ENCODE results near the gene EIF4E2.

Gene EIF4E2

GRCh38 chr2:232537079-232537478, 13.4 kb upstream of the EIF4E2 start:
- no peak for DNase-seq (ENCODE audit: low read depth in 2 of 2)

DNA sequence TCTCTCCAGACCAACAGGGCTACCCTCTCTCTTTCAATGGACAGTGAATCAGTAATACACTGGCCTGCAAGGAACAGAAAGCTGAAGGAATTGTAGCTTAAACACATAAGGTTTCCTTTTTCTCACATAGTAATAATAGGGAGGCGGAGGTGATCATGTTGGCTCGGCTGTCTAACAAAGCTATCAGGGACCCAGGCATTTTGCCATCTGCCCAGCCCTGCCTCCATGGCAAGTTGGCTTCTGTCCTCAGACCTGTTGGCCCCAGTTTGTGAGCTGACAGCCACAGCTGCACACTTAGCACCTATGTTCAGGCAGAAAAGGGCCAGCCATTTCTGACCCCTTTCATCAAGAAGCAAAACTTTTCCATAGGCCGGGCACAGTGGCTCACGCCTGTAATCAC, 13.0 kb upstream of the EIF4E2 start:
- no peak for DNase-seq (ENCODE audit: low read depth in 2 of 2)

GRCh38 chr2:232538671-232539070, 11.8 kb upstream of the EIF4E2 start:
- no peak for DNase-seq (ENCODE audit: low read depth in 2 of 2)

DNA sequence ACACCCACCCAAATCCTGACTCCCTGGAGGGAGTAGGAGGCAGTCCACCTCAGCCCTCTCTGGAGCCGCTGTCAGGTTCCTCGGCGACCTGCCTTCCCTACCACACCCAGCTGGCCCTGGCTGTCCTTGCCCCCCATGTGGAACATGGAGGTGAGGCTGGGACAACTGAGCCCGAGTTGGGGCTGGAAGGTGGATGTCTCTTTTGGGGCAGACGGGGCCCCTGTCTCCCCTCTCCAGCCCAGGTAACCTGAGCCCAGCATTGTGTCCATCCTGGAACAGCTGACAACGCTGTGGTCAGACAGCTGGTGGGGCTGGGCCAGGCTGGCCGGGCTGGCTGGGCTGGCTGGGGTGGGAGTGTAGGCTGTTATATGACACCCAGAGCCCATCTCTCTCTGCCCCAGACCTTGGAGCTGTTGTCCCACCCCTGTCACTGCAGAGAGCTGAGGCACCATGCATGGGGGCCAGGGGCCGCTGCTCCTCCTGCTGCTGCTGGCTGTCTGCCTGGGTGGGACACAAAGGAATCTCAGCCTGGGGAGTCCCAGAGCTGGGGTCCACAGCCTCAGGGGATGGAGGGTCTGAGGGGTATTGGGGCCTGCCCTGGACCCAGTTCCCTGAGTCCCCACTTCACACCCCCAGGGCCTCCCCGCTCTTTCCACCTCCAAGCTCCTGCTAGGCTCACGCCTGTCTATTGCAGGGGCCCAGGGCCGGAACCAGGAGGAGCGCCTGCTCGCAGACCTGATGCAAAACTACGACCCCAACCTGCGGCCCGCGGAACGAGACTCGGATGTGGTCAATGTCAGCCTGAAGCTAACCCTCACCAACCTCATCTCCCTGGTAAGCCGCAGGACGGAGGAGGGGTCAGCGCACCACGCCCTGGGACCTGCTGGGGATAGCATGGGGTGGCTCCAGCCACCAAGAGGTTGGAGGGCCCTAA, 10.9 kb upstream of the EIF4E2 start, which contains the start of gene CHRNG:
CHRNG (plus strand) TSS at position 395 of the 934 bp plus-strand sequence; CDS start at position 451, 56 bp downstream.
- no peak for DNase-seq (ENCODE audit: low read depth in 2 of 2)

DNA sequence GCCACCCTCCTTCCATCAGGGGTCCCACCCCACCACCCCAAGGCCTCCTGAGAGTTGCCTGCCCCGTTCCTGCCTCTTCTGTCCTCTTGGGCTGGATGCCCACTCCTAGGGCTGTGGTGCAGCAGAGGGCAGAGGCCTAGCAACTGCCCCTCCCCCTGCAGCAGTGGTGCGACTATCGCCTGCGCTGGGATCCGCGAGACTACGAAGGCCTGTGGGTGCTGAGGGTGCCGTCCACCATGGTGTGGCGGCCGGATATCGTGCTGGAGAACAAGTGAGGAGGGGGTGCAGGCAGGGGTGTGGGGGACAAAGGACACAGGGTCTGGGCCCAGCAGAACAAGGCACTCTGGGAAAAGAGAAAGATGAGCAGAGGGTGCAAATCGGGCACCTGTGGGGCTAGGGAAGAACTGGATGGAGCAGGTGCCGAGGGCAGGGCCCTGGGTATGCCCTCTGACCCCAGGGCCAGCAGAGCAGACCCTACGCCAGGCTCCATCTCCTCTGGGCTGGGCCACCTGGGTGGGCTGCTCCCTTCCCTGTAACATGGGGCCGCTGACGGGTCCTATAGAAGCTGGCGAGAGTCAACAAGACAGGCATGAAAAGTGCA, 9.9 kb upstream of the EIF4E2 start:
- DNase-seq (ENCODE audit: low read depth in 2 of 2): no peak

DNA sequence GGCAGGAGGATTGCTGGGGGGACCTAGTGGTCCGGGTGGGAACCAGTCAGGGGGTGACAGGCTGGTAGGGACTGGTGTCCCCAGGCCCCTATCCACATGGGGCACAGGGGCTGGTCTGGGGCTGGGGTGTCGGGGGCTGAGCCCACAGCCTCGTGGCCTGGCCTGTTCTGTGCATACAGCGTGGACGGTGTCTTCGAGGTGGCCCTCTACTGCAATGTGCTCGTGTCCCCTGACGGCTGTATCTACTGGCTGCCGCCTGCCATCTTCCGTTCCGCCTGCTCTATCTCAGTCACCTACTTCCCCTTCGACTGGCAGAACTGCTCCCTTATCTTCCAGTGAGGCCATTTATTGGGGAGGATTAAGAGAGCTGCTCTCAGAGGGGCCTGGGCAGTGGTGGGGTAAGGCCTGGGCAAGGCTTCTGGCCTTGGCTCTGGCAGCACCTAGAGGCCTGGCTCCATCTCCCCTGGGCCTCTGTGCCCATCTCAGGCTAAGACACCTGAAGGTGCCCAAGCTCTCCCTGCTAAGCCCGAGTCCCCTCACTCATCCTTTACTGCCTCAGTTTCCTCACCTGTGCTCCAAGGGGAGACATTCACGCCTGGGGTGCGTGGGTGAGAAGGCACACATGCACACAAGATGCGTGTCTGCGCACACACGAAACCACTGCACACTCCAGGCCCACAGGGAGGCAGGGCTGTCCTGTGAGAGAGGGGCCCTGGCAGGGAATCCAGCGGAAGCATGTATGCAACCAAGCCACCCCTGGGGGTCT, 9.1 kb upstream of the EIF4E2 start:
- no peak for DNase-seq (ENCODE audit: low read depth in 2 of 2)

DNA sequence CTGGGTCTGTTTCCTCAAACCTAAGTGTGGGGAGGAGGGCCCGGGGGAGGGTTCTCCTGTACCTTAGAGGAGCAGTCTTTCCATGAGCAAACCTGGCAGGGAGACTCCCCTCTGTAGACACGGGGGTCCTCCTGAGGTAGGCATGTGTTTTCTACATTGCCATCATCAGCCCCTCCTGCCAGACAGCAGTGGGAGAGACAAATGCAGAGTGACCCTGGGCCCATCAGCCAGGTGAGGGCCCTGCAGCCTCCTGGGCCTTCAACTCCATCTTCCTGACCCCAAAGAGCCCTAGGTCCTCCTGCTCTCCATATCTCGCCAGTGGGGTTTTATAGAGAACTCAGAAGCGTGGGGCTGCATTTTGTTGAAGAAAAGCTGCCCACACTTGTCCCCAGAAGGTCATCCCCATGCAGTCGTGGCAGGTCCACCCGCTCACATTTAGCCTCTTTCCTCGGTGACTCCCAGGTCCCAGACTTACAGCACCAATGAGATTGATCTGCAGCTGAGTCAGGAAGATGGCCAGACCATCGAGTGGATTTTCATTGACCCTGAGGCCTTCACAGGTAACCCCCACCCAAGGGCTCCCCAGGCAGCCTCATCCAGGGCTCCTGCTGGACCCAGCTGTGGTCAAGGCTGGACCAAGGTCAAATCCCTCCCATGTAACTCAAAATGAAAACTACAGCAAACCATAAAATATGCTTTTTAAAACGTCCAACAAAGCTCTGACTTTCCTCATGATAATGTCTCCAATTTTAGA, 8.4 kb upstream of the EIF4E2 start:
- DNase-seq (ENCODE audit: low read depth in 2 of 2): no peak

DNA sequence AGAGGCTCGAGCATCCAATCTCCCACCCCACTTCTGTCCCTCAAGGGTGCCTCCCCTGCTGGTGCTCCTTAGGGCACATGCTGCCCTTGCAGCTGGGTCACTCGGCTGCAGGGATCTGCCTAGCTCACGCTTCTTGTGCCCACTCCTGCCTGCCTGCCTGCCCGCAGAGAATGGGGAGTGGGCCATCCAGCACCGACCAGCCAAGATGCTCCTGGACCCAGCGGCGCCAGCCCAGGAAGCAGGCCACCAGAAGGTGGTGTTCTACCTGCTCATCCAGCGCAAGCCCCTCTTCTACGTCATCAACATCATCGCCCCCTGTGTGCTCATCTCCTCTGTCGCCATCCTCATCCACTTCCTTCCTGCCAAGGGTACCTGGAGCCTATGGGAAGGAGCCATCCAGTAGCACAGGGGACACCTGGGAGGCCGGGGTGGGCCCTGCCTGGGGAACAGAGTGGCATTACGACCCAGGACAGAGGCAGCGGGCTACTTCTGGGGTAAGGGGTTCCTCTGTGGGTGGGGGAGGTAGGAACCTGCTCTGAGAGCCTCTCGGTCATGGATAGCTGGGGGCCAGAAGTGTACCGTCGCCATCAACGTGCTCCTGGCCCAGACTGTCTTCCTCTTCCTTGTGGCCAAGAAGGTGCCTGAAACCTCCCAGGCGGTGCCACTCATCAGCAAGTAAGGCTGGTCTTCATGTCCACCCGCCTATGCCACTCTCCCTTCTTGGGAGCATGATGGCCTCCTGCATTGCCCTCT, 7.6 kb upstream of the EIF4E2 start:
- no peak for DNase-seq (ENCODE audit: low read depth in 2 of 2)

- DNase-seq (ENCODE audit: low read depth in 2 of 2): no peak
These were observed 7.0 kb upstream of the EIF4E2 start for GRCh38 chr2:232543491-232543890.

GRCh38 chr2:232543928-232544631, 6.4 kb upstream of the EIF4E2 start:
- no peak for DNase-seq (ENCODE audit: low read depth in 2 of 2)

DNA sequence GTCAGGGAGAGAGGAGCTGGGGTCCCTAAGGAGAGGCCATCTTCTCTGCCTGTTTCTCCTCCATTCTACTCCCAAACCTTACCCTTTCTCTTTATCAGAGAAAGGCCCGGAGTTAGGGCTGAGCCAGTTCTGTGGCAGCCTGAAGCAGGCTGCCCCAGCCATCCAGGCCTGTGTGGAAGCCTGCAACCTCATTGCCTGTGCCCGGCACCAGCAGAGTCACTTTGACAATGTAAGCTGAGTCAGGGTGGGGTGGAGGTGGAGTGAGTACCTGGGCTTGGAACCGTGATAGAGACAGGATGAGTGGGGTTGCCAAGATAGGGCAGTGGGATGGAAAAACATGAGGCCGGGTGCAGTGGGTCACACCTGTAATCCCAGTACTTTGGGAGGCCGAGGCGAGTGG, 5.8 kb upstream of the EIF4E2 start:
- DNase-seq (ENCODE audit: low read depth in 2 of 2): no peak

DNA sequence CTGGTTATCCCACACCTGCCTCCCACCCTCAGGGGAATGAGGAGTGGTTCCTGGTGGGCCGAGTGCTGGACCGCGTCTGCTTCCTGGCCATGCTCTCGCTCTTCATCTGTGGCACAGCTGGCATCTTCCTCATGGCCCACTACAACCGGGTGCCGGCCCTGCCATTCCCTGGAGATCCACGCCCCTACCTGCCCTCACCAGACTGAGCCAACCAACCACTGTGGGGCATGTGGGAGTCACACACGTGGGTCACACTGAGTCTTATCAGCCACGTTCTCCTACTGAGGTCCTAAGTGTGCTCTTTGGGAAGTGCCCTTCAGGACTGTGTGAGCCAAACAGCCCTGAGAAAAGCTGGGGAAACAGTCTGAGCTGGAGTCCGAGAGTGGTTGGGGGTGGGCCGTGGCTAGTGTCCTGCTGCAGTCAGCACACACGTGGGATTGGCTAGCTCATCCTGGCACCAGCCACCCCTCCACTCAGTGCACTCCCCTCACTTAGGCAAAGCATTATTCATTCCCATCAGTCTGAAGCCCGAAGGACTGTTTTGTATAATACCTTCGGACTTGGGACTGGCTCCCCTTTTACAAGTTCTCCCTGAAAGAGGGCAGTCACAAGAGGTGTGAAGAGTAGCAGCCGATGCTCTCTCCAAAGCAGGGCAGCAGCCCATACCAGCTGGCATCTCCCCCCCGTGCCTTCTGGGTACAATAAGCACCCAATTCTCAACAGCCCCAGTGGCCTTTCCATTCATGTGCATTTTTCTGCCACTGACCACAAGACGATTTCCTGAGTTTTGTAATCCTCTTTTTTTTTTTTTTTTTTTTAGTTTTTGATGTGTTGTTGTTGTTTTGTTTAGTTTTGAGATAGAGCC, 4.7 kb upstream of the EIF4E2 start:
- DNase-seq (ENCODE audit: low read depth in 2 of 2): no peak

DNA sequence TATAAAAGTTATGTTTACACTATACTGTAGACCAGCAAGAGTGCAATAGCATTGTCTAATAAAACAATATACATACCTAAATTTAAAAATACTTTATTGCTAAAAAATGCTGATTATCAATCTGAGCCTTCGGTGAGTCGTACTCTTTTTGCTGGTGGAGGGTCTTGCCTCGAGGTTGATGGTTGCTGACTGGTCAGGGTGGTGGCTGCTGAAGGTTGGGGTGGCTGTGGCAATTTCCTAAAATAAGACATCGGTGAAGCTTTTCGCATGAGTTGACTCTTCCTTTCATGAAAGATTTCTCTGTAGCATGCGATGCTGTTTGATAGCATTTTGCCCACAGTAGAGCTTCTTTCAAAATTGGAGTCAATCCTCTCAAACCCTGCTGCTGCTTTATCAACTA, 2.5 kb upstream of the EIF4E2 start:
- no peak for DNase-seq (ENCODE audit: low read depth in 2 of 2)

DNA sequence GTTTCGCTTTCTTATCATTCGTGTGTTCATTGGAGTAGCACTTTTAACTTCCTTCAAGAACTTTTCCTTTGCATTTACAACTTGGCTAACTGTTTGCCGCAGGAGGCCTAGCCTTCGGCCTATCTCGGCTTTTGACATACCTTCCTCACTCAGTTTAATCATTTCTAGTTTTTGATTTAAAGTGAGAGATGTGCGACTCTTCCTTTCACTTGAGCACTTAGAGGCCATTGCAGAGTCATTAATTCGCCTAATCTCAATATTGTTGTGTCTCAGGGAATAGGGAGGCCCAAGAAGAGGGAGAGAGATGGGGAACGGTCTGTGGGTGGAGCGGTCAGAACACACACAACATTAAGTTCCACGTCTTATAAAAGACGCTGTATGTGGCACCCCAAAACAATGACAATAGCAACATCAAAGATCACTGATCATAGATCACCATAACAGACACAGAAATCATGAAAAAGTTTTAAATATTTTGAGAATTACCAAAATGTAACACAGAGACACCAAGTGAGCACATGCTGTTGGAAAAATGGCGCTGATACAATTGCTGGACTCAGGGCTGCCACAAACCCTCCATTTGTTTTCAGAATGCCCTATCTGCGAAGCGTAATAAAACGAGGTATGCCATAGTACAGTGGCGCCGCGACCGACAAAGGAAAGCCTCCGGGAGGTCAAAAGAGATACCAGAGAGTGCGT, 685 bp upstream of the EIF4E2 start:
- DNase-seq (ENCODE audit: low read depth in 2 of 2): no peak

DNA sequence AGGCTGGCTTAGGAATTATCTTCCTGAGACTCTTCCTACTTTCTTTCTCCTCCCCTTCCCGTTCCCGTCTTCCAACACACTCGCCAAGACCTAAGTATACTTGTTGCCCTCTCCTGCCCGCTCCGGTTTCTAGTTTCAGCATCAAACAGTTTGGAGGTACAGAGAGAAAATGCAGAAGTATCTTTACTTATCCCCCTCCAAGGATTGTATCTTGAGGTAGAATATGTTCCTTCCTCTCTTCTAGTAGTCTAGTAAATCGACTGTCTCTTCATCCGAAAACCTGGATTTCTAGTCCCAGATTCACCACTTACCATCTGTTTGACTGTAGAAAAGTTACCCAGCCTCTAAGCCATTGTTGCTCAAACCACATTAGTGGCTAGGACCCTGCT, 755 bp downstream of the EIF4E2 start:
- DNase-seq (ENCODE audit: low read depth in 2 of 2): no peak

DNA sequence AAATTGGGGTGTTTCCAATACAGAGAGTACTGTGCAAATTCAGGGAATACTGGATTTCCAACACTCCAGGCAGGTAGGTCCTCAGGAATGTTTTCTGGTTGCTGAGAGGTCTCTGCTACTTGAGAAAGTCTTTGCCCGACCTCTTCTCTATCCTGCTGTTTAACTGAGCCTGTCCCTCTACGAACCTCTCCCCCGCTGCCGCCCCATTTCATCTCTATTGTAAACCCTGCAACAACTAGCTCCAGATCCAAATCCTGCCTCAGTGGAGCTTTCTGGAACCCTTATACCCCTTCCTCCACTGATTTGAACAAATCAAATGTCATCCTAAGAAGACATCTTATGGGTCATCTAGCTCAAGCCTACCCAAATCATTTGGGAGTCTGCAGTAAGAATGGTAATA, 1.3 kb downstream of the EIF4E2 start:
- DNase-seq (ENCODE audit: low read depth in 2 of 2): no peak

- no peak for DNase-seq (ENCODE audit: low read depth in 2 of 2)
These were observed 5.9 kb downstream of the EIF4E2 start for GRCh38 chr2:232556426-232556825.

DNA sequence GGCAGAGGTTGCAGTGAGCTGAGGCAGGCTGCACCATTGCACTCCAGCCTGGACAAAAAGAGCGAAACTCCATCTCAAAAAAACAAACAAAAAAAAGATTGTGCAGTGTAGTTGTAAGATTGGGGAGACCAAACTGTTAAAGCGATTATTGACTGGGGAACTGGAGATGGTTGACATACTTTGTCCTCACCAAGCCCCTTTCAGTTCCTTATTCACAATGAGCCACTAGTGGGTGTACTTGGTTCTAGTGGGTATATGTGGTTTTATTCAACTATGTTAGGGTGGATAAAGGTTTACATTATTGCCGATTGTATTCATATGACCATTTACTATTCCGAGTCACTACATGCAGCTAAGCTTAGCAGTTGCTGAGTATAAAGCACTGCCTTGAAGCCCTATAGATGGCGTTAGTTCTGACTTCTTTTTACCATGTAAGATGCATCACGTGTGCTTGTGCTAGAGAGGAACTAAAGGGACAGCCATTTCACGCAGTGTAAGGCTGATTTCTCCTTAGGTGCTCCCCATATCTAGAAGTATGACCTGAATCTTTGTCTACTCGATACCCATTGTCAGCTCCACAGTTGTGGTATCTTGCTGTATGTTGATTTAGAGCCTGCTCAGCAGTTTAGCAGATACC, 12.1 kb downstream of the EIF4E2 start:
- no peak for DNase-seq (ENCODE audit: low read depth in 2 of 2)
